ENCODE data around the gene MTMR2.

The MTMR2 gene

DNA sequence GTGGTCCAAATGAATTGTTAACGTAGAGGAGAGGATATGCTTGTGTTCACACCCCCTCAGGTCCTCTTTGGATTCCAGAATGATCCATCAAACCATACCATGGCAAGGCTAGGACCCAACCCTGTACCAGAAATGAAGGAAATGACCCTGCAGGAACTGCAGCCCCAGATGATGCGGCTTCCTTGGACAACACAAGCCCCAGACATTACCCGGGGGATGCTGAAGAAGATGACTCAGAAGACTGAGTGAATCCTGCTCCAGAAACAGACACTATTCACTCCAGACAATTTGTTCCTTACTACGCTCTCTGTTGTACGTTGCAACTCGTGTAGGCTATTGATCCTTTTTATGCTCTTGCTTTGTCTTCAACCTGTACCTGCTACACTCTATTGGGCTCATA, 15.2 kb upstream of the MTMR2 start:
- FAIRE-seq (no peak), DNase-seq (ENCODE audit: insufficient read length, low spot score) (no peak)
- no peak for TF ChIP-seq POLR2AphosphoS5 (IDR thresholded peaks at IDR 0.05; ENCODE audit: low read depth, low read length)
- TF ChIP-seq POU2F2 (IDR thresholded peaks at IDR 0.05; ENCODE audit: low read depth, low read length): no peak
- TF ChIP-seq TAF1 (IDR thresholded peaks at IDR 0.05; ENCODE audit: low read depth, low read length): no peak
- no peak for TF ChIP-seq POLR2A (IDR thresholded peaks at IDR 0.05; ENCODE audit: low read depth, low read length)
- TF ChIP-seq SPI1 (IDR thresholded peaks at IDR 0.05; ENCODE audit: low read depth, low read length): no peak
- TF ChIP-seq PAX5 (IDR thresholded peaks at IDR 0.05; ENCODE audit: insufficient read depth, low read length, severe bottlenecking): no peak

DNA sequence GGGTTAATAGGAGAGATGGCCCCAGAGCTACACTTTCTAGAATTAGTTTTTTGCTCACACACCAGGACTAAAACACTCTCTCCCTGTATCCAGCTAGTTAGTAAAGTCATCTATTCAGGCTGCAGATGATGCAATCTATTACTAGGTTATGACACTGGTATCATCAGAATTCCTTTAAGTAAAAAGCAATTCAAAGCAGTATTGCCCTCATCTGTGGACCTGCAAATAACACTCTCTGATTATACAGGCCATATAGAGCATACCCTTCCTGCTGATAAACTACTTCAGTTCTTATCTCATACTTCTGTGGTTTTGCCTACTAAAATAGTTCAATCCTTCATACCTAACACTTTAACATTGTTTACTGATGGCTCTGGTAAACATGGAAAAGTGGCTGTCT, 13.5 kb upstream of the MTMR2 start:
- TF ChIP-seq POLR2AphosphoS5 (IDR thresholded peaks at IDR 0.05; ENCODE audit: low read depth, low read length): no peak
- no peak for TF ChIP-seq SPI1 (IDR thresholded peaks at IDR 0.05; ENCODE audit: low read depth, low read length)
- no peak for TF ChIP-seq PAX5 (IDR thresholded peaks at IDR 0.05; ENCODE audit: insufficient read depth, low read length, severe bottlenecking)
- no peak for TF ChIP-seq POU2F2 (IDR thresholded peaks at IDR 0.05; ENCODE audit: low read depth, low read length)
- no peak for TF ChIP-seq POLR2A (IDR thresholded peaks at IDR 0.05; ENCODE audit: low read depth, low read length)
- TF ChIP-seq TAF1 (IDR thresholded peaks at IDR 0.05; ENCODE audit: low read depth, low read length): no peak
- DNase-seq (ENCODE audit: insufficient read length, low spot score) (no peak), FAIRE-seq (no peak)

DNA sequence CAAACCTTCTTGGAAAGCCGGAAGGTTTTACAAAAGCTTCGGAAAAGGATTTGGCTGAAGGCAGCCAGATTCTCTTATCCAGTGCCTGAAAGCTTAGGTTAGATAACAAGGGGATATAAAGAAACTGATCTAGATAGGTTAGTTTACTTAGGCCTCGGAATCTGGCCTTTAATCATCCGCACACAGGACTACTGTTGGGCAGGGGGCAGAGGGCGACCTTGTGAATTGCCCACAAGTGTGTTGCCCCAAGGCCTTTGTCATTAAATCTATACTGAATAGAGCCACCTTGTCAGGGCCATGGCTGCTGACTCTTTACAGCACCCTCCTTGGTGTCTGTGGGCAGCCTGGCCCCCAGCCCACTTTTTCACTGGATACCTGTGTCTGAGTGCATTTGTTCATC, 9.7 kb upstream of the MTMR2 start:
- no peak for FAIRE-seq
- no peak for DNase-seq (ENCODE audit: insufficient read length, low spot score)
- no peak for TF ChIP-seq SPI1 (IDR thresholded peaks at IDR 0.05; ENCODE audit: low read depth, low read length)
- no peak for TF ChIP-seq POLR2AphosphoS5 (IDR thresholded peaks at IDR 0.05; ENCODE audit: low read depth, low read length)
- TF ChIP-seq PAX5 (IDR thresholded peaks at IDR 0.05; ENCODE audit: insufficient read depth, low read length, severe bottlenecking): no peak
- TF ChIP-seq POLR2A (IDR thresholded peaks at IDR 0.05; ENCODE audit: low read depth, low read length): no peak
- no peak for TF ChIP-seq POU2F2 (IDR thresholded peaks at IDR 0.05; ENCODE audit: low read depth, low read length)
- TF ChIP-seq TAF1 (IDR thresholded peaks at IDR 0.05; ENCODE audit: low read depth, low read length): no peak

- FAIRE-seq (no peak), DNase-seq (ENCODE audit: insufficient read length, low spot score) (no peak)
- TF ChIP-seq SPI1 (IDR thresholded peaks at IDR 0.05; ENCODE audit: low read depth, low read length): no peak
- no peak for TF ChIP-seq PAX5 (IDR thresholded peaks at IDR 0.05; ENCODE audit: insufficient read depth, low read length, severe bottlenecking)
- no peak for TF ChIP-seq TAF1 (IDR thresholded peaks at IDR 0.05; ENCODE audit: low read depth, low read length)
- TF ChIP-seq POU2F2 (IDR thresholded peaks at IDR 0.05; ENCODE audit: low read depth, low read length): no peak
- TF ChIP-seq POLR2AphosphoS5 (IDR thresholded peaks at IDR 0.05; ENCODE audit: low read depth, low read length): no peak
- TF ChIP-seq POLR2A (IDR thresholded peaks at IDR 0.05; ENCODE audit: low read depth, low read length): no peak
These were observed 8.0 kb upstream of the MTMR2 start for GRCh38 chr11:95931916-95932315.

DNA sequence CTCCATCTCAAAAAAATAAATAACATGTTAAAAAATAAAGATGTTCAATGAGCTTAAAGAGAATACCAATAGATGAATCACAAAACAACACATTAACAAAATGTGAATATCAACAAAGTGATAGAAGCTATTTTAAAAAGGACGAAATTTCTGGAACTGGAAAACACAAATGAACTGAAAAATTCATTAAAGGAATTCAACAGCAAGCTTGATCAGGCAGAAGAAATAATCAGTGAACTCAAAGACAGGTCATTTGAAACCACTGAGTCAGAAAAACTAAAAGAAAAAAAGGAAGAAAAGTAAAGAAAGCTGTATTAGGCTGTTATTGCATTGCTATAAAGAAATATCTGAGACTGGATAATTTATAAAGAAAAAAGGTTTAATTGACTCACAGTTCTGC, 7.0 kb upstream of the MTMR2 start:
- no peak for FAIRE-seq
- DNase-seq (ENCODE audit: insufficient read length, low spot score): no peak
- TF ChIP-seq PAX5 (IDR thresholded peaks at IDR 0.05; ENCODE audit: insufficient read depth, low read length, severe bottlenecking) (no peak), POLR2A (IDR thresholded peaks at IDR 0.05; ENCODE audit: low read depth, low read length) (no peak)

DNA sequence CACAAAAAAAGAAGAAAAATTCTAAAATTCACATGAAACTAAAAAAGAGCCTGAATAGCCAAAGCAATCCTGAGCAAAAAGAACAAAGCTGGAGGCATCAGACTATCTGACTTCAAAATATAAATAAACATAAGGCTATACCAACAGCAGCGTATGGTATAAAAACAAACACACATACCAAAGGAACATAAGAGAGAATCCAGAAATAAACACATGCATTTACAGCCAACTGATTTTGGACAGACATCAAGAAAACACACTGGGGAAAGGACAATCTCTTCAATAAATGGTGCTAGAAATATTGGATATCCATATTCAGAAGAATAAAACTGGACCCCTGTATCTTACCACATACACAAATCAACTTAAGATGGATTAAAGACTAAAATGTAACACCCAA, 2.8 kb upstream of the MTMR2 start:
- DNase-seq (ENCODE audit: insufficient read length, low spot score) (no peak), FAIRE-seq (no peak)
- TF ChIP-seq SPI1 (IDR thresholded peaks at IDR 0.05; ENCODE audit: low read depth, low read length): no peak

- DNase-seq (ENCODE audit: insufficient read length, low spot score) (no peak), FAIRE-seq (no peak)
- no peak for TF ChIP-seq PAX5 (IDR thresholded peaks at IDR 0.05; ENCODE audit: insufficient read depth, low read length, severe bottlenecking)
- no peak for TF ChIP-seq TAF1 (IDR thresholded peaks at IDR 0.05; ENCODE audit: low read depth, low read length)
These were observed 1.1 kb upstream of the MTMR2 start for GRCh38 chr11:95925011-95925410.

- DNase-seq (ENCODE audit: insufficient read length, low spot score) (no peak), FAIRE-seq (no peak)
- TF ChIP-seq POLR2A (IDR thresholded peaks at IDR 0.05; ENCODE audit: low read depth, low read length) (no peak), SPI1 (IDR thresholded peaks at IDR 0.05; ENCODE audit: low read depth, low read length) (peak; percentile 31; the same call in 1 of the 2 replicates)
These were observed 480 bp upstream of the MTMR2 start for GRCh38 chr11:95924414-95924760.

DNA sequence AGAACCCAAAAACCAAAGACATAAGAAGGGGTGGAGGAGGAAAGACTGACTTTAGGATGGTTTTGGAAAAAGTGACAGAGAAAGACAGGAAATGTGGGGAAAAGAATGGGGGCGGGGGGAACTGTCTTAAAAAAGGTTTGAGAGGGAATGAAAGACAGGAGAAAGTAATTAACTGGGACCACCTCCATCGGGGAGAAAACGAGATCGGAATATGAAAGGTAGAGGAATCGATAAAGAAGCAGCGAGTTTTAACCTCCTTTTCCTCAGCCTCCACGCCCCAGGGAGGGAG, 524 bp downstream of the MTMR2 start:
- FAIRE-seq (no peak), DNase-seq (ENCODE audit: insufficient read length, low spot score) (no peak)
- TF ChIP-seq SPI1 (IDR thresholded peaks at IDR 0.05; ENCODE audit: low read depth, low read length): no peak
- no peak for TF ChIP-seq POU2F2 (IDR thresholded peaks at IDR 0.05; ENCODE audit: low read depth, low read length)
- no peak for TF ChIP-seq POLR2AphosphoS5 (IDR thresholded peaks at IDR 0.05; ENCODE audit: low read depth, low read length)
- no peak for TF ChIP-seq TAF1 (IDR thresholded peaks at IDR 0.05; ENCODE audit: low read depth, low read length)
- no peak for TF ChIP-seq POLR2A (IDR thresholded peaks at IDR 0.05; ENCODE audit: low read depth, low read length)
- TF ChIP-seq PAX5 (IDR thresholded peaks at IDR 0.05; ENCODE audit: insufficient read depth, low read length, severe bottlenecking): no peak

DNA sequence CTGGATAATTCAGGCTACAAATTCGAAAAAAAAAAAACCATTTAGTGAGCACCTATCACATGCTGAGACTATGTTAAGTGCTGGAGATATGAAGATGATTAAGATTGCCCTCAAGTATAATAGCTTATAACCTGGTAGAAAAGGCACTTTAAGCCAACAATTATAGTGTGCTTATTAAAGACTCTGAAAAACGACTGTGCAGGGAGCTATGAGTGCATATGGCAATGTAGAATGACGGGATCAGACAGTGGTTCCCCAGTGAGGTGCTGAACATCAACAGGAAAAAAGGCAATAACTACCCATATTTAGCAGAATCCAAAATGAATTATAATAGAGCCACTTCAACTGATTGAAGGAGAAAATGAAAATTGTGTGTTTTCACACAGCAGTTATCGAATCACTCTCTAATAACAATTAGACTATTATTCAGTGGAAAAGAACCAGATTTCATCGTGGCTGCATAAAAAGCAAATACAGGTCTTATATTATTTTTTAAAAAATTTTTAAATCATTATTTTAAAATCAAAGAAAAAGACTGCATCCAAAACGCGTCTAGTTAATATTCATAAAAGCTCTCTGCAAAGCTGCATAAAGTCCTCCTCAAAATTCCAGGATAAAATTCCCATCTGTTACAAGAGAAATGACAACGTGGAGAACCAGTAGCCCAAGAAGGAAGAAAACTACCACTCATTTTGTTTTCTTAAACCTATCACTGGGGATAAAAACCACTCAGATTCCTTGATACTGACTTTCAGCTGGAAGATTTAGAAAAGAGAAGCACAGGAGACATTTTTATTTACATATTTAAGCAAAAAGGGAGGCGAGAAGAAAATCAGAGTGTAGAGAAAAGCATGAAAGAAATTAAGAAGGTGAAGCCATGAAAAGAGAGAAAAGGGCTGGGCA, 1.1 kb downstream of the MTMR2 start:
- no peak for DNase-seq (ENCODE audit: insufficient read length, low spot score)
- FAIRE-seq: no peak
- TF ChIP-seq PAX5 (IDR thresholded peaks at IDR 0.05; ENCODE audit: insufficient read depth, low read length, severe bottlenecking) (no peak), TAF1 (IDR thresholded peaks at IDR 0.05; ENCODE audit: low read depth, low read length) (no peak), SPI1 (IDR thresholded peaks at IDR 0.05; ENCODE audit: low read depth, low read length) (no peak), POU2F2 (IDR thresholded peaks at IDR 0.05; ENCODE audit: low read depth, low read length) (no peak), POLR2AphosphoS5 (IDR thresholded peaks at IDR 0.05; ENCODE audit: low read depth, low read length) (no peak), POLR2A (IDR thresholded peaks at IDR 0.05; ENCODE audit: low read depth, low read length) (no peak)

- FAIRE-seq (no peak), DNase-seq (ENCODE audit: insufficient read length, low spot score) (no peak)
- TF ChIP-seq PAX5 (IDR thresholded peaks at IDR 0.05; ENCODE audit: insufficient read depth, low read length, severe bottlenecking): no peak
- TF ChIP-seq POLR2A (IDR thresholded peaks at IDR 0.05; ENCODE audit: low read depth, low read length): no peak
- TF ChIP-seq POU2F2 (IDR thresholded peaks at IDR 0.05; ENCODE audit: low read depth, low read length): no peak
- TF ChIP-seq POLR2AphosphoS5 (IDR thresholded peaks at IDR 0.05; ENCODE audit: low read depth, low read length): no peak
- TF ChIP-seq TAF1 (IDR thresholded peaks at IDR 0.05; ENCODE audit: low read depth, low read length): no peak
- no peak for TF ChIP-seq SPI1 (IDR thresholded peaks at IDR 0.05; ENCODE audit: low read depth, low read length)
These were observed 1.8 kb downstream of the MTMR2 start for GRCh38 chr11:95922099-95922498.
